HK-2 (cell line): ENCODE measurements around the gene PLCH1.
A peak's percentile ranks its signal among the peaks of the same experiment; 100 is the strongest.

Experiments
- DNase-seq: peaks from one replicate; pipeline ENCODE4 v3.0.0-alpha.2; 2018; ENCODE audit not compliant: unreplicated experiment

PLCH1 gene

GRCh38 chr3:155608228-155608920, 136.5 kb downstream of the PLCH1 start:
- no peak for DNase-seq

DNA sequence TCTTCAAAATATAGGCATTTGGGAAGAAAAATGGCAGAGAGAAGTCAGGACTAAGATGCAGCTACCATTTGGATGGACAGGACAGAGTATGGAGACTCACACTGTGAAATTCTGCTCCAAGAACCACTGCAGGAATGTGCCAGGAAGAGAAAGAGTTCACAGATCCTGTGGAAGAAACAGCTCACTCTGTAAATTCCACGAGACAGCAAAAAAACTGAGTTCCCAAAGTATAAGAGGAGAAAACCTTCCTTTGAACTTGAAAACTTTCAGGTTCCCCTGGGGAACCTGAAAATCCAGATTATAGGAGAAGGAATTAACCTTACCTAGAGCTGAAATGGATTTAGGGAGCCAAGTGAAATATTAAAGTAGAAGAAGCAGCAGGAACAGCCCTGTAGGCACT, 137.1 kb downstream of the PLCH1 start:
- no peak for DNase-seq

- DNase-seq: no peak
Measured at GRCh38 chr3:155605571-155605970, 139.3 kb downstream of the PLCH1 start.

DNA sequence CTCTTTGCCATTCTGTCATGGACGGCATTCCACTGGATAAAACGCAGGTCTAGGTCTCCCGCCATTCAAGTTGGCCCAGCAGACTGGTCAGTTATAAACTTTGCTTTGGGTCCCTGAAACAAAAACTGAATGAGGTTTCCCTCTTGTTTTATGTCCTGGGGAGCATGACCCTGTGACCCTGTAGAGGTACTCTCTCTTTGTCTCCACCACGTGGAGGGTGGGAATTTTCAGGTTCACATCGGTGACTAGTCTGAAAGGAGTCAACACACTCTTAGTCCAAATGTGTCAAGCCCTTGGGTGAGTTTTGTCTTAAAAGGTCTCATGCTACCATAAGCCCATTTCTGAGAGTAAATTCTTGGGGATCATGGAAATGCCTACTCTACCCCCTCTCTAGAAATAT, 139.9 kb downstream of the PLCH1 start:
- DNase-seq: no peak

- DNase-seq: no peak
Measured at GRCh38 chr3:155604126-155604525, 140.7 kb downstream of the PLCH1 start.

DNA sequence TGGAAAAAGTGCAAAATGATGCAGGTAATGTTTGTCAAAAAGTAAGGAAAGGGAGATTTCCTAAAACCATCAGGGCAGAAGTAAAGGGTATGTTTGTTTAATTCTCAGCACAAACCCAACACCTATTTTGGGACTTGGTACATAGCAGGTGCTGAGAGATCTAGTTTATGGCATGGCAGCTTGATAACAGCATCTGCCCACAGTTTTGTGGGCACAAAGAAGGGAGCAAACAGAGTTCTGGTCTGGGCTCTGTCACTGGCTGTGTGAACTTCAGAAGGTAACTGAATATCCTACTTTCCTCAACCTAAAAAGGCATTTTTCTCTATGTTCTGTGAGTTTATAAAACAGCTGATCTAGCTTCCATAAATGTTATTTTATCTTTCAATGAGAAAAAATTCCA, 141.6 kb downstream of the PLCH1 start:
- no peak for DNase-seq

DNA sequence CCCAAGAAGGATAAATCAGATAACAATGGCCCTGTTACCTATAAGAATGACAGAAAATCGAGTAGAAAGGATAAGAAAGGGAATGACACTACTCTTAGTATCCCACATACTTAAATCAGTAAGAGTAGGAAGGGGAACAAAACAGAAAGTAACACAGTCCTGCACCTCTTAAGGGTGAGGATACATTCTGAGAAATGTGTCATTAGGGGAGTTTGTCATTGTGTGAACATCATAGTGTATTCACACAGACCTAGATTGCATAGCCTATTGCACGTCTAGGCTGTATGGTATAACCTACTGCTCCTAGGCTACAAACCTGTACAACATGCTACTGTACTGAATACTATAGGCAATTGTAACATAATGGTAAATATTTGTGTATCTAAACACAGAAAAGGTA, 142.6 kb downstream of the PLCH1 start:
- no peak for DNase-seq

DNA sequence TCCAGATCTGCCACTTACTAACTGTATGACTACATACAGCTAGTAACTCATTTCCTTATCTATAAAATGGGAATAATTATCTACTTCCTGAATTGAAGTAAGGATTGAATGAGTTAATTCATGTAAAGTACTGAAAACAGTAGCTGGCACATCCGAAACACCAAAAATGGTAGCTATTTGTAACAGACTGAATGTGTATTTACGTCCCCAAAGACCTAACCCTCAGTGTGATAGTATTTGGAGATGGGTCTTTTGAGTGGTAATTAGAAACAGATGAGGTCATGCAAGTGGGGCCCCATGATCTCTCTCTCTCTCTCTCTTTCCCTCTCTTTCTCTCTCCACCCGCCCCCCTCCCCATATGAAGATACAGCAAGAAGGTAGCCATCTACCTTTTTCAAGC, 146.2 kb downstream of the PLCH1 start:
- DNase-seq: no peak

- no peak for DNase-seq
Measured at GRCh38 chr3:155596615-155597014, 148.3 kb downstream of the PLCH1 start.

GRCh38 chr3:155595371-155595770, 149.5 kb downstream of the PLCH1 start:
- DNase-seq: no peak

DNA sequence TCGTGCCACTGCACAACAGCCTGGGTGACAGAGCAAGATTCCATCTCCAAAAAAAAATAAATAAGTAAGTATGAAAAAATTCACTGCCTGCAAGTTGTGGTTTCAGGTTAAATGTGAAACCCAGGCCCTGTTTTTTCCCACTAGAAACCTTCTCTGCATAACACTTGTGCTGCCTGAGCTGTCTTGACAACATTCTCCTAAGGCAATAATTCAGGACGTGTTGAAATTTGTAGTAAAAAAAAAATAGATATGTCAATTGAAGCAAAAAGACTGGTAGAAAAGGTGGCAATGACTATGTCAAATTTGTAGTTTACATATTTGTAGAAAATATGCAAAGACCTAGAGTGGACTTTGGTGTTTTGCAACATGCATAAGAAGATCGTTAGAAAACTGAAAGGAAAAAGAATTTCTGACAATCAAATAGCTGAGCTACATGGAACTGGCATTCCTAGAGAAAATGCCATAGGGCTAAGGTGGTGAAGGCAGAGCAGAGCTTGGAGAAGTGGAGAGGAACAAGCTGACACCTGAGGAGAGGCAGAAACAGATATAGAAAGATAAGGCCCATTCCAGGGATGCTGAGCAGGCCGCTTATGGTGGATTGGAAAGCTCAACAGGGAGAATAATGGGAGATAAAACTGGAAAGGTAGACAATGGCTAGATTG, 150.2 kb downstream of the PLCH1 start:
- DNase-seq: no peak

DNA sequence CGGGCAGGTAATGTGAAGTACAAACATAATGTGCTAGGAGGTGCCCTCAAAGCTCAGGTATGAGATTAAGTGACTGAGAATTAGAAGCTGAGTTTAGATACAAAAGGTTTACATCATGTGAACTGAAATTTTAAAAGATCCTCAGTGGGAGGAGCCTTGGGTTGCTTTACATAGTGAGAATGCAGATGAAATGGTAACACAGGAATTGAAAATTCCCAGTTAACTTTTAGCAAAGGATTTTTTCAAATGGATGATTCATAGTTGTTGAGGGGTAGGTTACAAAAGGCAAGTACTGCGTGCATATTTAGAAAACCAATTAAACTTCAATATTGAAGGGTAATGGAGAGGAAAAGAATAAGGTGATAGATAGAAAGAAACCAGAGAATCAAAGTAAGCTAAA, 157.3 kb downstream of the PLCH1 start:
- DNase-seq: no peak

DNA sequence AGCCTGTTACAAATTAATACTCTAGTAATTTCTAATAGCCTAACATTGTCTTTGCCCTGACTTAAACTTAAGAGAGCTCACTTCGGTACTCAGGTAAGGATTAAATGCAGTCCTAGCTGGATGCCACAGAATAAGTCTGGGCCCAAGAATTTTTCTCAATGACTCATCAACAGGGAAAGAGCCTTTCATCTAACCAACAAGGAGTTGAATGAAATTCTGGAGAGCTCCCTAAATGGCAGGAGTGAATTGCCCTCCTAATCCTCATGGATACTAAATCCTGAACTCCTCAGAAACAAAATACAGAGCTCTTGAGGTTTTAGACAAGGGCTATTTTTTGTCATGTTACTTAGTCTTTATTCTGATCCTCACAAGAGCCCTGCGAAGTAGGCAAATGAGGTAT, 159.5 kb downstream of the PLCH1 start:
- DNase-seq: no peak

DNA sequence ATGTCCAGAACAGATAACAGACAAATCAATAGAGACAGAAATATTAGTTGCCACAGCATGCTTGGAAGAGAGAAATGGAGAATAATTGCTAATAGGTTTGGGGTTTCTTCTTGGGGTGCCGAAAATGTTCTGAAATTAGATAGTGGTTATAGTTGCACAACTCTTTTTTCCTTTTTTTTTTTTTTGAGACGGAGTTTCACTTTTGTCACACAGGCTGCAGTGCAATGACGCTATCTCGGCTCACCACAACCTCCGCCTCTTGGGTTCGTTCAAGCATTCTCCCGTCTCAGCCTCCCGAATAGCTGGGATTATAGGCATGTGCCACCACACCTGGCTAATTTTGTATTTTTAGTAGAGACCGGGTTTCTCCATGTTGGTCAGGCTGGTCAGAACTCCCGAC, 163.3 kb downstream of the PLCH1 start:
- DNase-seq: no peak

DNA sequence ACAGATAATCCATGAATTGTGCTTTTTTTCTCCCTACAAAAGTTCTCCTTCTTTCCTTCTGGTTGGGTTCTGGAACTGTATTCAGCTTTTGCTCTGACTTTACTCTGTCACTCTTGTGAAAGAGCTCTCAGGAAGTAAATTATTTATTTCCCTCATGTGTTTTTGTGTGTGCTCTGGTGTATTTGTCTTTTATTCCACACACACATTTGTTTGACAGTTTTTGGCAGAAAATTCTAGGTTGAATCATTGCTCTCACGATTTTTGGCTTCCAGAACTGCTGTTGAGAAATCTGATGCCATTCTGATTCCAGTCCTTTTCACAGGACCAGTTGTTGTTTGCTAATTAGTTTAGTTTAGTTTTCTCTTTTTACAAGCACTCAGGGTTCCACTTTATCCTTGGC, 172.8 kb downstream of the PLCH1 start:
- DNase-seq: no peak

- DNase-seq: no peak
Measured at GRCh38 chr3:155568295-155568694, 176.6 kb downstream of the PLCH1 start.

GRCh38 chr3:155560594-155560993, 184.3 kb downstream of the PLCH1 start:
- peak; percentile 14 for DNase-seq

DNA sequence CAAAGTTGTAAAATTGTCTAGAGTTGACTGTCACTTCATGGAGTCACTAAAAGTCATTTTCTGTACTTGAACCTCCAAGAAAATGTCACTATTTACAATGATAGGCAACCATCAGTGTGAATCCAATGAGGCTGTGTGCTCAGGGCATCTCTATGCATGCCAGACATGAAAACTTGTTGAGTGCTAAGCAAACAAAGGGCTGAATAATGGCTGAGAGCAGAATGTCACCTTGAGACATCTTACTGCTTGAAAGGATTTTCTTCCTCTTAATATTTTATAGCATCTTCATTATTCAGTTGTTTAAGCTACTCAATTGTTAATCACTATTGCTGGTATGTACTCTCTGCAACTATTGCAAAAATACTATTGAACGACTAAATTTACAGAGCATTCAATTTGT, 184.7 kb downstream of the PLCH1 start:
- DNase-seq: no peak

GRCh38 chr3:155556531-155556930, 188.3 kb downstream of the PLCH1 start:
- no peak for DNase-seq

GRCh38 chr3:155555479-155556060, 189.3 kb downstream of the PLCH1 start:
- DNase-seq: peak; percentile 7

DNA sequence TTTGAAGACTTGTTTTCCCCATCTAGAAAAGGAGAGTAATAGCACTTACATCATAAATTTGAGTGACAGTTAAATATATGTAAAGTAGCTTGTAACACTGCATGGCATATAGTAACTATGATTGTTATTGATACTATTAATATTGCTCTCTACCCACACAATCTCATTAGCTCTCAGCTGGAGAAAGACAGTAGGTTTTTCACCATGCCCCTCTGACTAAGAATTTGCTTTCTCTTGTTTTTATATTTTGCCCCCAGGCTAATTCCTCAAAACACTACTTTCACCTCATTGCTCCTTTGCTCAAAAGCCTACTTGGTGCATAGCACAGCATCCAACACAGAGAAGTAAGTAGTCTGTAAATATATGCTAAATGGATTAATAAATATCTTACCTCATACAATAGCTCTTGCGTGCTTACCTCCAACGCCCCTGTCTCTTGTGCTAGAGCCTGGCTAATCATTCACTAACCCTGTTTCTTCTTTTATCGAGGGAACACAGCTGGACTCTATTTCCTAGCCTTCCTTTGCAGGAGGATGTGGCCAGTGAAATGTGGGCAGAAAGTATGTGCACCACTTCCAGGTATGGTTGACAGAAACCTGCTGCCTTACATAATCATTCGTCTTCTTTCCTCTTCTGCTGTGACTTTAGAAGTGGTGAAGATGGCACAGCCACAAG, 190.0 kb downstream of the PLCH1 start:
- peak; percentile 52 for DNase-seq

DNA sequence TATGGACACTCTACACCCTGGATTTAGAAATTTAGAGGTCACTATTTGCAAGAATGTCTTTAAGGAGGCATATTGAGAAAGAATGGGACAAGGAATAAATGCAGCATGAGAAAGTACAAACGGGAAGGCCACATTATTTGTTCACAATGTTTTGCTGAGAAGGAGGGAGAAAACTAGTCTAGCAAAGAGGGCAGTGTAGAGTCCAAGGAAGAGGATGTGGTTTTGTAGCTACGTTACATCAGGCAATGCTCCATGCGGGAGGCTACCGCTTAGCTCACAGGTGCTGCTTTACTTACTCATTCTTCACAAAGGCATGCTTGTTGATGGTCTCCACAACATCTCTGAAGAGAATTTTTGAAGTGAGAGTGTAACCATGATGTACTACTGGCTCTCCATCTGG, 191.1 kb downstream of the PLCH1 start:
- DNase-seq: peak; percentile 41

DNA sequence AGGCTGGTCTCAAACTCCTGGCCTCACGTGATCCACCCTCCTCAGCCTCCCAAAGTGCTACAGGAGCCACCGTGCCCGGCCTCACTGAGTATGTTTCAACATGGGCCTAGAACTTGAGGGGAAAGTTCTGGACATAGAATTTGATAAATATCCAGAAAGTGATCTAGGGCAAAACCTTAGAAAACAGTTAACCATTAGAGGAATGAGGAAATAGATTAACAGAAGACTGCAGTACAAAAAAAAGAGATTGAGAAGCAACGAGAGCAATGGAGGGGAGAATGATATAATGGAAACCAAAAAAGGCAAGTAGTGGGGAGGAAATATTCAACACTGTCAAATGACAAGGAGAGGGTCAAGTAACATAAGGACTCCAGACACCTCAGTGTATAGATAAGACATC, 191.5 kb downstream of the PLCH1 start:
- no peak for DNase-seq
